GM21737 (cell line): ENCODE results near the gene HTN3.
"Not testable (repeated sequence)": the region's sequence is repeated elsewhere in the genome, so short reads cannot be mapped to it uniquely, and the experiment has no call there.

Experiments used
- ATAC-seq: cut with Tn5 transposase; IDR thresholded peaks from one replicate; pipeline ENCODE4 v1.9.1; 2021; ENCODE audit warnings: mild to moderate bottlenecking, moderate library complexity; ENCODE audit not compliant: unreplicated experiment

The HTN3 gene

GRCh38 chr4:70028159-70028558 lies at the start of gene HTN3:
HTN3 (plus strand) TSS chr4:70028459; CDS start chr4:70030741, 2,282 bp downstream.
- ATAC-seq = not testable (repeated sequence)

- no peak for ATAC-seq
Observed at GRCh38 chr4:69984030-69984443, 44.2 kb upstream of the HTN3 start.

- ATAC-seq = no peak
Observed at GRCh38 chr4:69986663-69987062, 41.6 kb upstream of the HTN3 start.

GRCh38 chr4:69991016-69991415 lies 37.2 kb upstream of the HTN3 start:
- ATAC-seq = no peak

DNA sequence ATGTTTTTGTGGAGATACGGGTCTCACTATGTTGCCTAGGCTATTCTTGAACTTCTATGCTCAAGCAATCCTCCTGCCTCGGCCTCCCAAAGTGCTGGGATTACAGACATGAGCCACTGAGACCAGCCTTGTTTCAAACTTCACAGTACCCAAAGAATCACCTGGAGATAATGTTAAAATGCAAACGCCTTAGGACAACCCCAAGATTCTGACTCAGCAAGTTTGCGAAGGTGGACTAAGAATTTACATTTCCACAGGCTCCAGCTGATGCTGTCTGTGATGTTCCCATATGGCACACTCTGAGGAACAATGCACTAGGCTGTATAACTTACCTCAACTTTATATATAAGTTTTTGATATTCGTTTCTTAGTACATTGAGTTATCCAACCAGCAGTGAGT lies 33.5 kb upstream of the HTN3 start:
- ATAC-seq = no peak

- ATAC-seq = no peak
Observed at GRCh38 chr4:69995526-69996016, 32.7 kb upstream of the HTN3 start, which contains the start of gene STATH. STATH (plus strand) TSS chr4:69995966; CDS start chr4:69998438, 2,472 bp downstream.

DNA sequence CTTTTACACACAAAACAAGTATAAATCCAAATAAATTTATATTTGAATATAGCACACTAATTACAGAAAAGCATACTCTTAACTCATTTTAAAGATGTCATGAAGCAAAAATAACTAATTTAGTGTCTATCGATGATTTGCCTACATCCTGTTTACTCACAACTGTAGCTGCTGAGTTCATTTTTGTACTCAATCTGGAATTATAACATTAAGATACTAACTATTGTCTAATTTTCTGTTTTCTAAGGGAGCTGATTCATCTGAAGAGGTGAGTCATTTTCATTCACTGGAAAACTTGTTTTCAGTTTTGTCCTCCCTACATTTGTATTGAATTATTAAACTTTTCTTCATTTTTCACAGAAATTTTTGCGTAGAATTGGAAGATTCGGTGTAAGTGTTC lies 28.8 kb upstream of the HTN3 start:
- ATAC-seq = no peak

DNA sequence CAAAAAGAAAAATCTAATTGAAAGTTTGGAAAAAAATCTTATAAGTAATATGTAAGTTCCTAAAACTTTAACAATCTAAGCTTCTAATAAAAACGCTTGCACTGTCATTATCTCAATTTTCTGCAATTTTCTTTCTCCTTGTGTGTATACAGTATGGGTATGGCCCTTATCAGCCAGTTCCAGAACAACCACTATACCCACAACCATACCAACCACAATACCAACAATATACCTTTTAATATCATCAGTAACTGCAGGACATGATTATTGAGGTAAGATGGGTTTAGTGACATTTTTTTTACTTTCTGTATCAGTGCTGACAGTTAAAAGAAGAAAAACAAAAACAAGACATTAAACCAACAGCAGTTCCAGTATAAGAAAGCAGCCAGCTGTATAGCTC lies 27.5 kb upstream of the HTN3 start:
- ATAC-seq = no peak

- no peak for ATAC-seq
Observed at GRCh38 chr4:70002507-70002906, 25.8 kb upstream of the HTN3 start.

GRCh38 chr4:70008771-70009170 lies 19.5 kb upstream of the HTN3 start:
- ATAC-seq = no peak

DNA sequence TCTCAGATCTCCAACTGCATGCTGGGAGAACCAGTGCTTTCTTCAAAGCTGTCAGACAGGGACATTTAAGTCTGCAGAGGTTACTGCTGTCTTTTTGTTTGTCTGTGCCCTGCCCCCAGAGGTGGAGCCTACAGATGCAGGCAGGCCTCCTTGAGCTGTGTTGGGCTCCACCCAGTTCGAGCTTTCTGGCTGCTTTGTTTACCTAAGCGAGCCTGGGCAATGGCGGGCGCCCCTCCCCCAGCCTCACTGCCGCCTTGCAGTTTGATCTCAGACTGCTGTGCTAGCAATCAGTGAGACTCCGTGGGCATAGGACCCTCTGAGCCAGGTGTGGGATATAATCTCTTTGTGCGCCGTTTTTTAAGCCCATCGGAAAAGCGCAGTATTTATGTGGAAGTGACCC lies 9.3 kb upstream of the HTN3 start:
- ATAC-seq = not testable (repeated sequence)

DNA sequence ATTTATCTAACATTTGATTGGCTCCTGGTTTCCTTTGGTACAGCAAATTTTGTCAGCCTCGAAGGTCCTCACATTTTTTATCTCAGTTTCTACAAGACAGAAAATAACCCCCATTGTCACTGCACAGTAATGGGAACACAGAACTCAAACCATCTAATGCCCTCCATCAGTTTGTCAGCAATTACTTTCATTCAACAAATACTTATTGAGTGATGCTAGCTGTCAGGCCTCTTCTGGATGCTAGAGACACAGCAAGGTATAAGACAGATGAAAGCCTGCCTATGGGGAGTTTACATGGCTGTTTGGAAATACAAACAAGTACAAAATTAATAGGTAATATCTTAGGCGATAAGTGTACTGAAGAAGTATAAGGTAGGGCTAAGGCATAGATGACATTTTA lies 5.0 kb upstream of the HTN3 start:
- ATAC-seq = no peak

GRCh38 chr4:70027011-70027410 lies 1.2 kb upstream of the HTN3 start:
- ATAC-seq = no peak

- ATAC-seq = not testable (repeated sequence)
Observed at GRCh38 chr4:70037559-70037958, 9.3 kb downstream of the HTN3 start.

DNA sequence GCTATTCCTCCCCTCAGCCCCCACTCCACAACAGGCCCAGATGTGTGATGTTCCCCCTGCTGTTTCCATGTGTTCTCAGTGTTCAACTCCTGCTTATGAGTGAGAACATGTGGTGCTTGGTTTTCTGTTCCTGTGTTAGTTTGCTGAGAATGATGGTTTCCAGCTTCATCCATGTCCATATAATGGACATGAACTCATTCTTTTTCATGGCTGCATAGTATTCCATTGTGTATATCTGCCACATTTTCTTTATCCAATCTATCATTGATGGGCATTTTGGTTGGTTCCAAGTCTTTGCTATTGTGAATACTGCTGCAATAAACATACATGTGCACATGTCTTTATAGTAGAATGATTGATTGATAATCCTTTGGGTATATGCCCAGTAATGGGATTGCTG lies 11.7 kb downstream of the HTN3 start:
- ATAC-seq = not testable (repeated sequence)

DNA sequence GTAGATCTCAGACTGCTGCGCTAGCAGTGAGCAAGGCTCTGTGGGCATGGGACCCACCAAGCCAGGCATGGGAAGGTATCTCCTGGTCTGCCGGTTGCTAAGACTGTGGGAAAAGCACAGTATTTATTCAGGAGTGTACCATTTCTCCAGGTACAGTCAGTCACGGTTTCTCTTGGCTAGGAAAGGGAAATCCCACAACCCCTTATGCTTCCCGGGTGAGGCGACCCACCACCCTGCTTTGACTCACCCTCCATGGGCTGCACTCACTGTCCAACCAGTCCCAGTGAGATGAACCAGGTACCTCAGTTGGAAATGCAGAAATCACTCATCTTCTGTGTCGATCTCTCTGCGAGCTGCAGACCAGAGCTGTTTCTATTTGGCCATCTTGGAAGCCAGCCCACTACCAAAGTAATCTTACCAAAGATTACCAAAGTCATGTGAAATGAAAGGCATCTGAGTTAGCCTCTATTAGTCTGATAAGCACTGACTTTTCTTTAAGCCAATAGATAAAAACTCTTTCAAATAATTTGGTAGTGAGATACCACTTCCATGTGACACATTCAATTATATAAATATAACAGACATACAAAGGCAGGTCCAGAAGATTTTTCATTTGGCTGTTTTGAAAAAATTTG lies 13.5 kb downstream of the HTN3 start:
- no peak for ATAC-seq

- ATAC-seq = not testable (repeated sequence)
Observed at GRCh38 chr4:70050138-70050537, 21.9 kb downstream of the HTN3 start, which contains the start of gene HTN1. HTN1 (plus strand) TSS chr4:70050438; CDS start chr4:70053077, 2,639 bp downstream.

- not testable (repeated sequence) for ATAC-seq
Observed at GRCh38 chr4:70056534-70056933, 28.3 kb downstream of the HTN3 start.

- ATAC-seq = no peak
Observed at GRCh38 chr4:70057651-70058050, 29.4 kb downstream of the HTN3 start.

- ATAC-seq = no peak
Observed at GRCh38 chr4:70059149-70059548, 30.9 kb downstream of the HTN3 start.

GRCh38 chr4:70062000-70062399 lies 33.7 kb downstream of the HTN3 start:
- peak; percentile 93 for ATAC-seq

- no peak for ATAC-seq
Observed at GRCh38 chr4:70080205-70080604, 51.9 kb downstream of the HTN3 start.
